HepG2 (cell line): ENCODE results near the gene MT1G. TPM values are rescaled to one million over a fixed set of nuclear protein-coding genes. Genes with fewer than 3 reads are reported as not detected.

ENCODE experiments used
- AKAP8 ChIP-seq: sonication (generic); formaldehyde crosslinking; IDR thresholded peaks from 2 replicates; pipeline ENCODE4 v1.5.1; 2020; ENCODE audit warnings: mild to moderate bottlenecking, missing genetic modification reagents
- GABPB1 ChIP-seq: IDR thresholded peaks from 2 replicates; pipeline ENCODE4 v1.6.1; 2016; ENCODE audit warnings: mild to moderate bottlenecking, missing genetic modification reagents, moderate library complexity, missing compliant biosample characterization
- HIVEP1 ChIP-seq: sonication (generic); formaldehyde crosslinking; IDR thresholded peaks from 2 replicates; pipeline ENCODE4 v1.4.0; 2020; ENCODE audit warnings: mild to moderate bottlenecking, missing genetic modification reagents
- KAT2B ChIP-seq: fragments of 150-350 bp; IDR thresholded peaks from 2 replicates; pipeline ENCODE4 v1.6.1; 2014; ENCODE audit warnings: low read depth, low read length, borderline replicate concordance
- NFATC3 ChIP-seq: sonication (generic); formaldehyde crosslinking; IDR thresholded peaks from 2 replicates; pipeline ENCODE4 v1.5.1; 2020; ENCODE audit warnings: mild to moderate bottlenecking, missing genetic modification reagents
- REL ChIP-seq: sonication (generic); formaldehyde crosslinking; conservative IDR thresholded peaks from 2 replicates; pipeline ENCODE4 v1.8.0; 2022; ENCODE audit warnings: mild to moderate bottlenecking, missing genetic modification reagents, moderate library complexity
- RORA ChIP-seq: sonication (generic); formaldehyde crosslinking; IDR thresholded peaks from 2 replicates; pipeline ENCODE4 v1.5.0; 2020; ENCODE audit warnings: mild to moderate bottlenecking, missing genetic modification reagents, moderate library complexity
- SIN3A ChIP-seq: IDR thresholded peaks from 2 replicates; pipeline ENCODE4 v1.6.1; 2011; ENCODE audit warnings: low read depth, mild to moderate bottlenecking, control low read depth, low read length, borderline replicate concordance
- SSRP1 ChIP-seq: IDR thresholded peaks from 2 replicates; pipeline ENCODE4 v1.6.1; 2016; ENCODE audit warnings: control low read depth
- TAF15 ChIP-seq: fragments of 200-400 bp; formaldehyde crosslinking; IDR thresholded peaks from one replicate; pipeline ENCODE4 v1.6.1; 2018; ENCODE audit warnings: mild to moderate bottlenecking, low read depth, low read length; ENCODE audit not compliant: poor library complexity, severe bottlenecking
- TGIF2 ChIP-seq: IDR thresholded peaks from 2 replicates; pipeline ENCODE4 v1.6.1; 2016; ENCODE audit warnings: control low read depth, missing compliant biosample characterization
- YEATS2 ChIP-seq: sonication (generic); formaldehyde crosslinking; IDR thresholded peaks from 2 replicates; pipeline ENCODE4 v1.4.0; 2020; ENCODE audit warnings: missing genetic modification reagents, borderline replicate concordance
- ZFP36 ChIP-seq: fragments of 150-350 bp; IDR thresholded peaks from 2 replicates; pipeline ENCODE4 v1.6.1; 2018; ENCODE audit warnings: borderline replicate concordance, low read length, low read depth; ENCODE audit not compliant: partially characterized antibody
- ZFX ChIP-seq: sonication (generic); formaldehyde crosslinking; IDR thresholded peaks from 2 replicates; pipeline ENCODE4 v1.4.0; 2020; ENCODE audit warnings: mild to moderate bottlenecking, low read depth, missing genetic modification reagents, moderate library complexity
- ZNF660 ChIP-seq: sonication (generic); formaldehyde crosslinking; IDR thresholded peaks from 2 replicates; pipeline ENCODE4 v1.5.1; 2020; ENCODE audit warnings: mild to moderate bottlenecking, low read depth, missing genetic modification reagents, borderline replicate concordance
- ZNF816 ChIP-seq: sonication (generic); formaldehyde crosslinking; IDR thresholded peaks from 2 replicates; pipeline ENCODE4 v1.8.0; 2022; ENCODE audit warnings: missing genetic modification reagents, mild to moderate bottlenecking, borderline replicate concordance
- polyA plus RNA-seq, 8 experiments: library from polyadenylated mRNA; depleted of rRNA in 3 of 8; stranded (reverse) in 7 of 8; unstranded in 1 of 8; fragments of >200 nt; fragmentation: Illumina TruSeq in 4 of 8; extraction: Trizol in 4 of 8; gene quantifications; 2 replicates each; pipeline versions ENCODE4 v1.2.1 to v1.2.3, GENCODE V29; 2011 to 2016; ENCODE audit warnings: low read depth in 4 of 8, missing spikeins in 1 of 8, mixed read lengths in 1 of 8; ENCODE audit not compliant: insufficient read depth in 1 of 8
- total RNA-seq, 5 experiments: library from RNA; depleted of rRNA; stranded (reverse); fragments of >200 nt; fragmentation: Illumina TruSeq; extraction: Trizol; gene quantifications; 2 replicates each; pipeline ENCODE4 v1.2.3, GENCODE V29; 2016; ENCODE audit warnings: low read depth in 1 of 5
- TF ChIP-seq, protein P1 (sequence below): sonication (generic); formaldehyde crosslinking; IDR thresholded peaks from 2 replicates; pipeline ENCODE4 v1.4.0; 2020; ENCODE audit warnings: missing genetic modification reagents
- TF ChIP-seq, protein P2 (sequence below): IDR thresholded peaks from 2 replicates; pipeline ENCODE4 v1.4.0; 2020; ENCODE audit warnings: mild to moderate bottlenecking, missing genetic modification reagents
- TF ChIP-seq, protein P3 (sequence below): sonication (generic); formaldehyde crosslinking; IDR thresholded peaks from 2 replicates; pipeline ENCODE4 v1.8.0; 2022; ENCODE audit warnings: mild to moderate bottlenecking, missing genetic modification reagents, moderate library complexity
- TF ChIP-seq, protein P4 (sequence below): sonication (generic); formaldehyde crosslinking; IDR thresholded peaks from 2 replicates; pipeline ENCODE4 v1.9.0; 2021; ENCODE audit warnings: missing genetic modification reagents, borderline replicate concordance

MT1G gene
- total and polyA plus RNA-seq, 2 of the 13 experiments (the other 11 are each of a cell fraction or from before 2014, with no cell fraction given) = 3.6 to 377 TPM

DNA sequence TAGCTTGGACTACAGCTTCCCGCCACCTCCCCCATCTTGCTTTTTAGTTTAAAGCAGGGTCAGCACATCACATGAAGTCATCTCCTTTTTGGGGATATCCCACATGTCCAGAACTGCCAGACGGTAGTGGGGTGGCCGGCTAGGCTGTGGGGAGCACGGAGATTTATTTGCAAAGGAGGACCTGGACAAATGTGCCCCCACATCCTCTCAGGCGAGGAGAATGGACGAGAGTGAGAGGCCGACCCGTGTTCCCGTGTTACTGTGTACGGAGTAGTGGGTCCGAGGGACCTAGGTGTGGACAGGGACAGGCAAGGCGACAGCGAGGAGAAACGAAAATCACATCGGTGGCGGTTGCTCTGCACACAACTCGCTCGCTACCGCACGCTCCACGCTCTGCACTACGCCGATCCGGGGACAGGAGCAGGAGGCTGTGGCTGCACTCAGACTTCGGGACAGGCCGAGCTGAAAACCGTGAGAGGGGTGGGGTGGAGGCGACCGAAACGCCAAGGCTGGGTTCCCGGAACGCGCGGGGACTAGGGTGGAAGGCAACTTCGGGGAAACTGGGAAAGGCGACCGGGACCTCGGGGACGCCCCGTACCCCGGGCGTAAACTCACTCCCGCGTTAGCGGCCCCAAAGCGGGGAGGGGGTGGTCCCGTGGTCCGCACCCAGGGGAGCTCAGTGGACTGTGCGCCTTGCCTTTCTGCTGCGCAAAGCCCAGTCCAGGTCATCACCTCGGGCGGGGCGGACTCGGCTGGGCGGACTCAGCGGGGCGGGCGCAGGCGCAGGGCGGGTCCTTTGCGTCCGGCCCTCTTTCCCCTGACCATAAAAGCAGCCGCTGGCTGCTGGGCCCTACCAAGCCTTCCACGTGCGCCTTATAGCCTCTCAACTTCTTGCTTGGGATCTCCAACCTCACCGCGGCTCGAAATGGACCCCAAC is 29.8 kb downstream of the MT1G start, which contains the start of gene MT1A (continued):
- TF ChIP-seq, protein P1, sequence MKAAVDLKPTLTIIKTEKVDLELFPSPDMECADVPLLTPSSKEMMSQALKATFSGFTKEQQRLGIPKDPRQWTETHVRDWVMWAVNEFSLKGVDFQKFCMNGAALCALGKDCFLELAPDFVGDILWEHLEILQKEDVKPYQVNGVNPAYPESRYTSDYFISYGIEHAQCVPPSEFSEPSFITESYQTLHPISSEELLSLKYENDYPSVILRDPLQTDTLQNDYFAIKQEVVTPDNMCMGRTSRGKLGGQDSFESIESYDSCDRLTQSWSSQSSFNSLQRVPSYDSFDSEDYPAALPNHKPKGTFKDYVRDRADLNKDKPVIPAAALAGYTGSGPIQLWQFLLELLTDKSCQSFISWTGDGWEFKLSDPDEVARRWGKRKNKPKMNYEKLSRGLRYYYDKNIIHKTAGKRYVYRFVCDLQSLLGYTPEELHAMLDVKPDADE = no peak
- TF ChIP-seq TGIF2 (CRISPR knock-in tag) (no peak), AKAP8 (no peak), ZFX (CRISPR knock-in tag) (peak; percentile 46), GABPB1 (CRISPR knock-in tag) (peak; percentile 58; the same call in 1 of the 2 replicates), ZFP36 (no peak), RORA (CRISPR knock-in tag) (no peak), YEATS2 (no peak), ZNF816 (CRISPR knock-in tag) (no peak), TAF15 (no peak), HIVEP1 (CRISPR knock-in tag) (0 out of 2 replicates have a peak, but pooled peaks have one; percentile 28), NFATC3 (CRISPR knock-in tag) (no peak), ZNF660 (CRISPR knock-in tag) (no peak), SIN3A (no peak), SSRP1 (CRISPR knock-in tag) (no peak), REL (no peak), KAT2B (no peak)
- TF ChIP-seq, protein P2, sequence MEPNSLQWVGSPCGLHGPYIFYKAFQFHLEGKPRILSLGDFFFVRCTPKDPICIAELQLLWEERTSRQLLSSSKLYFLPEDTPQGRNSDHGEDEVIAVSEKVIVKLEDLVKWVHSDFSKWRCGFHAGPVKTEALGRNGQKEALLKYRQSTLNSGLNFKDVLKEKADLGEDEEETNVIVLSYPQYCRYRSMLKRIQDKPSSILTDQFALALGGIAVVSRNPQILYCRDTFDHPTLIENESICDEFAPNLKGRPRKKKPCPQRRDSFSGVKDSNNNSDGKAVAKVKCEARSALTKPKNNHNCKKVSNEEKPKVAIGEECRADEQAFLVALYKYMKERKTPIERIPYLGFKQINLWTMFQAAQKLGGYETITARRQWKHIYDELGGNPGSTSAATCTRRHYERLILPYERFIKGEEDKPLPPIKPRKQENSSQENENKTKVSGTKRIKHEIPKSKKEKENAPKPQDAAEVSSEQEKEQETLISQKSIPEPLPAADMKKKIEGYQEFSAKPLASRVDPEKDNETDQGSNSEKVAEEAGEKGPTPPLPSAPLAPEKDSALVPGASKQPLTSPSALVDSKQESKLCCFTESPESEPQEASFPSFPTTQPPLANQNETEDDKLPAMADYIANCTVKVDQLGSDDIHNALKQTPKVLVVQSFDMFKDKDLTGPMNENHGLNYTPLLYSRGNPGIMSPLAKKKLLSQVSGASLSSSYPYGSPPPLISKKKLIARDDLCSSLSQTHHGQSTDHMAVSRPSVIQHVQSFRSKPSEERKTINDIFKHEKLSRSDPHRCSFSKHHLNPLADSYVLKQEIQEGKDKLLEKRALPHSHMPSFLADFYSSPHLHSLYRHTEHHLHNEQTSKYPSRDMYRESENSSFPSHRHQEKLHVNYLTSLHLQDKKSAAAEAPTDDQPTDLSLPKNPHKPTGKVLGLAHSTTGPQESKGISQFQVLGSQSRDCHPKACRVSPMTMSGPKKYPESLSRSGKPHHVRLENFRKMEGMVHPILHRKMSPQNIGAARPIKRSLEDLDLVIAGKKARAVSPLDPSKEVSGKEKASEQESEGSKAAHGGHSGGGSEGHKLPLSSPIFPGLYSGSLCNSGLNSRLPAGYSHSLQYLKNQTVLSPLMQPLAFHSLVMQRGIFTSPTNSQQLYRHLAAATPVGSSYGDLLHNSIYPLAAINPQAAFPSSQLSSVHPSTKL (CRISPR knock-in tag) = no peak
- TF ChIP-seq, protein P3, sequence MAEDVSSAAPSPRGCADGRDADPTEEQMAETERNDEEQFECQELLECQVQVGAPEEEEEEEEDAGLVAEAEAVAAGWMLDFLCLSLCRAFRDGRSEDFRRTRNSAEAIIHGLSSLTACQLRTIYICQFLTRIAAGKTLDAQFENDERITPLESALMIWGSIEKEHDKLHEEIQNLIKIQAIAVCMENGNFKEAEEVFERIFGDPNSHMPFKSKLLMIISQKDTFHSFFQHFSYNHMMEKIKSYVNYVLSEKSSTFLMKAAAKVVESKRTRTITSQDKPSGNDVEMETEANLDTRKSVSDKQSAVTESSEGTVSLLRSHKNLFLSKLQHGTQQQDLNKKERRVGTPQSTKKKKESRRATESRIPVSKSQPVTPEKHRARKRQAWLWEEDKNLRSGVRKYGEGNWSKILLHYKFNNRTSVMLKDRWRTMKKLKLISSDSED (CRISPR knock-in tag) = no peak
- TF ChIP-seq, protein P4, sequence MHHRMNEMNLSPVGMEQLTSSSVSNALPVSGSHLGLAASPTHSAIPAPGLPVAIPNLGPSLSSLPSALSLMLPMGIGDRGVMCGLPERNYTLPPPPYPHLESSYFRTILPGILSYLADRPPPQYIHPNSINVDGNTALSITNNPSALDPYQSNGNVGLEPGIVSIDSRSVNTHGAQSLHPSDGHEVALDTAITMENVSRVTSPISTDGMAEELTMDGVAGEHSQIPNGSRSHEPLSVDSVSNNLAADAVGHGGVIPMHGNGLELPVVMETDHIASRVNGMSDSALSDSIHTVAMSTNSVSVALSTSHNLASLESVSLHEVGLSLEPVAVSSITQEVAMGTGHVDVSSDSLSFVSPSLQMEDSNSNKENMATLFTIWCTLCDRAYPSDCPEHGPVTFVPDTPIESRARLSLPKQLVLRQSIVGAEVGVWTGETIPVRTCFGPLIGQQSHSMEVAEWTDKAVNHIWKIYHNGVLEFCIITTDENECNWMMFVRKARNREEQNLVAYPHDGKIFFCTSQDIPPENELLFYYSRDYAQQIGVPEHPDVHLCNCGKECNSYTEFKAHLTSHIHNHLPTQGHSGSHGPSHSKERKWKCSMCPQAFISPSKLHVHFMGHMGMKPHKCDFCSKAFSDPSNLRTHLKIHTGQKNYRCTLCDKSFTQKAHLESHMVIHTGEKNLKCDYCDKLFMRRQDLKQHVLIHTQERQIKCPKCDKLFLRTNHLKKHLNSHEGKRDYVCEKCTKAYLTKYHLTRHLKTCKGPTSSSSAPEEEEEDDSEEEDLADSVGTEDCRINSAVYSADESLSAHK (CRISPR knock-in tag) = no peak
